Measurements from ENCODE around the gene APOLD1.

GRCh38 chr12:12796928-12797793 lies 11.7 kb downstream of the APOLD1 start:
- TF ChIP-seq CTCF (optimal IDR thresholded peaks at IDR 0.05 in 1 of 3, IDR thresholded peaks at IDR 0.05 in 1 of 3, conservative IDR thresholded peaks at IDR 0.05 in 1 of 3; ENCODE audit: extremely low read depth in 1 of 3, insufficient read depth in 2 of 3, low read length in 3 of 3), result no peak
- TF ChIP-seq EZH2 (IDR thresholded peaks at IDR 0.05; ENCODE audit: low read length), result no peak
